GM12801 (cell line): ENCODE results near the gene PDE9A.

Experiments
- CTCF ChIP-seq: IDR thresholded peaks from one replicate; pipeline ENCODE4 v1.5.1; 2011; ENCODE audit warnings: control low read depth; ENCODE audit not compliant: insufficient read length; ENCODE audit errors: extremely low read depth

Gene PDE9A

DNA sequence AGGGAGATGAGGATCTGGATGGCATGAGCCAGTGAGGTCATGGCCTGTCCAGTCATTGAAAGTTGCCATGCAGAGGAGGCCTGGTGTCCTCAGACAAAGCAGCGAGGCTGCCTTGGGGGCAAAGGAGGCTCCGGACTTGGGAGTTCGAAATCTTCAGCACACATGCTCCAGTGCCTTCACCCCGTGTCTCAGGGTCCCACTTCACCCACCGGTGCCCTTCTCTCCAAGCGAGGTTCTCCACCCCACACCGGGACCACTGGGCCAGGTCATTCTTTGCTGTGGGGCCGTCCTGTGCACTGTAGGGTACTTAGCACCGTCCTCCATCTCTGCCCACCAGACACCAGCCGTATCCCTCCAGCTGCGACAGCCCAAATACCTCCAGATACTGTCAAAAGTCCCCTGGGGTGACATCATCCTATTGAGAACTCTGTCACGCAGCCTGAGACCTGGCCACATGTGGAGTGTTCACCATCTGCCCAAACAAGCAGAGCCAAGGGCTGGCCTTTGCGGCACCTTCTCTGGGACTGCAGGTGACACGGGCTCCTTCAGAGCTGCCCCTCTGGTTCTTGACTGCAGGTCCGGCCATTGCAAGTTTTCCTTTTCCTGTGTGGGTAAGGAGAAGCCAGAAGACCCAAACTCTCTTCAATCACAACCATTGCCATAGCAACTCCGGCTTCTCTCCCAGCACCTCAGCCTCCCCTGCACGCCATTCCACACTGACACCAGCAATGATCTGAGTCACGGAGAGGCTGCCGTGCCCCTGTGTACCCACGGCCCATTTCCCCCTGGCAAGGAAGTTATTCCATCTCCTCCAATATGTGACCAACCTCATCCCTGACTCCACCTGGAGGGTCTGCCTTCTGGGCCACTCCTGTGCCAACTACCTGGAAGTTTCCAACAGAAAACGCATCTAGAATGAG lies 20.4 kb upstream of the PDE9A start:
- TF ChIP-seq CTCF, result no peak

DNA sequence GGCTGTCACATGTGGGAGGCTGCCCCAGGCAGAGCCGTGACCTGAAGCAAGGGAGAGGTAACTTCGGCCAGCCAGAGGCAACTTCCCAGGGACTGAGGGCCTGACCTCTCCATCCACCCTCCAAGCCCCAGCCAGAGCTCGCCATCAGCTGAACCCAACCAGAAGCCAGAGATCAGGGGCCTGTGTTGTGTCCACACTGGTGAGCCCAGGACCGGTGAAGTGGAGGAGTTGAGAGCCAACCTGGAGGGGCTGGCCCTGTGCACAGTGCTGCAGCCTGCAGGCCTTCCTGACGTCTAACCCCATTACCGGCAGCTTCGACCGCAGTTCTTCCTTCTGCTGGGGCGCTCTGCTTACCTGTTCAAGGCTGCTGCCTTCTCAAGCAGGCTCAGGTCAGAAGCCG lies 19.6 kb upstream of the PDE9A start:
- no peak for TF ChIP-seq CTCF

GRCh38 chr21:42635848-42636519 lies 17.4 kb upstream of the PDE9A start:
- TF ChIP-seq CTCF, result no peak

DNA sequence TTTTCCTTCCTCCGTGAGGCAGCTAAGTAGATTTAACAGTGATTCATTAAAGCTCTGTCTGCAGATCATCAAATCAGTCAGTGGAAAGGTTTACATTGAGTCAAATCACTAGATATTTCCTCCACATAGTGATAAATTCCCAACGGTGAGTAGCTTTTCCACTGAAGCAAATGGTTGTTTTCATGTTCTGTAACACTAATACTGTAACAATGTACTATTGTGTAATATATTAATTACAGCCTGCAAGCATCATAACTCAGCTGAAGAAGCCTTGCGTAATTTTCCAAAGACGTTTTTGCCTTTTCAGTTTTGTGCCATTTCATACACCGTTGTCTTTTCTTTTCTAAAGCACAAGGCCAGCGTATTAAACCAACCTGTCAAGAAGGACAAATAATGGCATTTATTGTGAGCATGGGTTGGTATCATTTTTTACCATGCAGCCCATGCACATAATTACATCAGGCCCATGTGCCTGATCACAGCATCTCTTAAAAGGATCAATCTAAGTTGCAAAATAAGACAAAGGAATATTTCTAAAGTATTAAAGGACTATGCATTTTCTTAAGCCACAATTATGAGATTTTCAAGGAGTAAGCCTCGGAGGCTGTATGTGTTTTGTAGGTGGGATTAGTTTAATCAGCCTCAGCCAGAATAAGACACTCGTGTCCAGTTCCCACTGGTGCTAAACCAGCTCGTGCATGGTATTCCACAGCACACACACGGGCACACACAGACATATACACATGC lies 16.7 kb upstream of the PDE9A start:
- no peak for TF ChIP-seq CTCF

DNA sequence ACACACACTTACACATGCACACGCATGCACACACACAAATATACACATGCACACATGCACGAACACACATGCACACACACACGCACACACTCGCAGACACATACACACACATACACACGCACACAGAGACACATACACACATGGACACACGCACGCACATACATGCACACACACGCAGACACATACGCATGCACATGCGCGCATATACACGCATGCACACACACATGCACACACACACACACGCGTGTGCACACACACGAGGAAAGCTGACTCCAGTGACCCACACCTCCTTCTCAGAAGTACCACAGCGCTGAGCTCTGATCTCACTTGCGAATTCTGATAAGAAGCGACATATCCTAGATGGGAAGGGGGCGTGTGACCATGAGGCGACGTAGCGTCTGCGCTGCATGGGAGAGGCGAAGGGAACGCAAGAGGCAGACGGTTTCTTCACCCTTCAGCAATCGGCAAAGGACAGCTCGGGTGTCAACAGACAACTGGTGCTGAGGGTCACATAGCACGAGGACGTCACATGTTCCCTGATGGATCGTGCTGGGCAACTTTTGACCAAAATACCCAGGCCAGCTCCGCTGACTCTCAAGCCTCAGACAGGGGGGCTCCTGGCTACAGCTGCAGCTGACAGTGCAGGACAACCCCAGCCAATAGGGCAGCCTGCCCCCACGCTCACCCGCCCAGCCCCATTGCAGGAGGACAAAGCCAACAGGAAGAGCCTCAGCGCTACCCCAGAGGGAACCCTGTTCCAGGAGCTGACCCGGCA lies 16.0 kb upstream of the PDE9A start:
- no peak for TF ChIP-seq CTCF

DNA sequence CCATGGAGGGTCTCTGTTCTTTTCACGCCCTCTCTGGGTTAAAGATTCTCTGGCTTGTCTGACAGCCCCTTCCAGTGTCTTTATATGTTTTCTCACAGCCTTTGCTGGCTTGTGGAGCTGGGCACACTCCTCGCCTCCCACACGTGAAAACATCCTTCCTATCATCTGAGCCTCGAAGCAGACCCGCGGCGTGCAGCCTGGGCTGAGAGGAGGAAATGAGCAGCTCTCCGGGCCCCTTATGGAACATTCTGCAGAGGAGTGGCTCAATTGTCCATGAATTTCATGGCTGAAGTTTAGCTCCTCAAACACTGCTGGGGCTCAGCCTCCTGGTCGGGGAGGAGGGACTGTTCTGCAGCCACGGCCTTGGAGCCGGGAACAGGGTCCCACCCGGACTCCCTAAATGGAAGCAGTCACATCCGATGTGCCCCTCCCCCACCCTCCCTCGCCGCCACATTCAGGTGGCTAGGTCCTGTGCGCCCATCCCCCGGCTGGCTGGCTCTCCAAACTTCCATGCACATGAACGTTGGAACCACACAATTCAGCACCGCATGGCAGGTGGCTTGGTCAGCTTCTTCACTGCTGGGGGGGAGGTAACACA lies 15.1 kb upstream of the PDE9A start:
- TF ChIP-seq CTCF, result no peak
